GM18951 (cell line): Measurements from ENCODE around the gene ACSS1.

ENCODE experiments used
- POLR2A ChIP-seq: IDR thresholded peaks from 4 replicates; pipeline ENCODE4 v1.6.1; 2011; ENCODE audit warnings: mild to moderate bottlenecking; ENCODE audit not compliant: insufficient read length, insufficient read depth; ENCODE audit errors: extremely low read depth
- in situ Hi-C: fragments of 300-500 bp; cut with MboI; formaldehyde crosslinking; loops from one replicate; pipeline ENCODE4 v1.12.0; 2022; ENCODE audit warnings: low sequenced_read_pairs, mixed read lengths, inconsistent platforms; ENCODE audit not compliant: unreplicated experiment

Gene ACSS1

DNA sequence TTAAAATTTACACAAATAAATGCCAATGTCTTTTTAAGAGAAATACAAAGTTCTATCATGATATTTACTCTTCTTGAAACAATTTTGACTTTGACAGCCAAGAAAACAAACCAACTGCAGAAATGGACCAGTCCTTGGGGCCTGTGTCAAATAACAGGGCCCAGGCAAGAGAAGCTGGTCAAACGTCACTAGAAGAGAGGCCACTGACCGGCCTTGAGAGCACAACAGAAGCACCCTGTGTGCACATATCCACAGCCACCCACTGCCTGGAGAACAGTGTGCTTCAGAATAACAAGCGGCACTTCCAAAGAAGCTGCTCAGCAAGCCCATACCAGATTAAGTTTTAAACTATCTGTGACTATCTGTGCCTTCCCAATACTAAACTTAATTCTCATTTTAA is 80.1 kb downstream of the ACSS1 start:
- TF ChIP-seq POLR2A, result no peak
- in situ Hi-C loops, result loop anchor here (25.0 kb wide), 1 partner anchor 210 kb away; the partner anchor contains the start of gene ENTPD6

DNA sequence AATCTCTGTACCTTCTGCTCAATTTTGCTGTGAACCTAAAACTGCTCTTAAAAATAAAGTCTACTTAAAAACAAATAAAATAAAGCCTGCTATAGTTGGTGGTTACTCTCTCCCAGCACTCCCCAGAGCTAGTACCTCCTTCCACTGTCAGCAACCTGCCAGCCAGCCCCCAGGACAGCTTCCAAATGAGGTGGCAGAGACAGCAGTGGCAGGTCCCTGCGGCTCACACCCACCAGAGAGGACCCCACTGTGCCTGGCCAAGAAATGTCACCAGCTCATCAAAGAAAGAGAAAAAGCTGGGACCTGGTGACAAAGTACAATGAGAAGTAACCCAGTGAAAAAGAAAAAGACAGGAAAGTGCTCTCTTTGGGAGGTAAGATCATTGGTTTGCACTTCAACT is 80.6 kb downstream of the ACSS1 start:
- TF ChIP-seq POLR2A, result no peak
- in situ Hi-C loops, result loop anchor here (25.0 kb wide), 1 partner anchor 210 kb away; the partner anchor contains the start of gene ENTPD6

DNA sequence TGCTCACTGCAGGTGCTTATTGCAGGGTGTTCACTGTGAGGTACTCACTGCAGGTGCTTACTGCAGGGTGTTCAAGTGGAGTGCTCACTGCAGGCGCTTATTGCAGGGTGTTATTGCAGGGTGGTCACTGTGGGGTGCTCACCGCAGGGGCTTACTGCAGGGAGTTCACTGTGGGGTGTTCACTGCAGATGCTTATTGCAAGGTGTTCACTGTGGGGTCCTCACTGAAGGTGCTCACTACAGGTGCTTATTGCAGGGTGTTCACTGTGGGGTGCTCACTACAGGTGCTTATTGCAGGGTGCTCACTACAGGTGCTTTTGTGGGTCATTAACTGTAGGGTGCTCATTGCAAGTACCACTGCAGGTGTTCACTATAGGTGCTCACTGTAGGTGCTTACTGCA is 85.6 kb downstream of the ACSS1 start:
- in situ Hi-C loops, result no loop called here
- TF ChIP-seq POLR2A, result no peak

DNA sequence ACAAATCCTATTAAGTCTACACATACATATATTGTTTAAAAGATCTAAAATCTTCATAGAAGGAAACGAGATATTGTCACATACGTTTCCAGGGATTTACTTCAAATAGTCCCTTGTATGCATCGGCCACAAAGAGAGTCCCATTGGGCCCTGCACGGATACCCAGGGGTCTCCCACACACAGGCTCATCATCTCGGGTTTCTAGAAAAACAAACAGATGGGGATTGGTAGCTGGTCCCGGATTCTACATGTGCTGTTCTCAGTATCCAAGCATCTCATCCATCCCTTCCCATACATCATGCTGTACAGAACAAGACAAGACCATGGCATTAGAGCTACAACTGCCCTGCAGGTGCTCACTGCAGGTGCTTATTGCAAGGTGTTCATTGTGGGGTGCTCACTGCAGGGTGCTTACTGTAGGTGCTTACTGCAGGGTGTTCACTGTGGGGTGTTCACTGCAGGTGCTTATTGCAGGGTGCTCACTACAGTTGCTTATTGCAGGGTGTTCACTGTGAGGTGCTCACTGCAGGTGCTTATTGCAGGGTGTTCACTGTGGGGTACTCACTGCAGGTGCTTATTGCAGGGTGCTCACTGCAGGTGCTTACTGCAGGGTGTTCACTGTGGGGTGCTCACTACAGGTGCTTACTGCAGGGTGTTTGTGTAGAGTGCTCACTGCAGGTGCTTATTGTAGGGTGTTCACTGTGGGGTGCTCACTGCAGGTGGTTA is 86.4 kb downstream of the ACSS1 start:
- TF ChIP-seq POLR2A, result no peak
- in situ Hi-C loops, result no loop called here

DNA sequence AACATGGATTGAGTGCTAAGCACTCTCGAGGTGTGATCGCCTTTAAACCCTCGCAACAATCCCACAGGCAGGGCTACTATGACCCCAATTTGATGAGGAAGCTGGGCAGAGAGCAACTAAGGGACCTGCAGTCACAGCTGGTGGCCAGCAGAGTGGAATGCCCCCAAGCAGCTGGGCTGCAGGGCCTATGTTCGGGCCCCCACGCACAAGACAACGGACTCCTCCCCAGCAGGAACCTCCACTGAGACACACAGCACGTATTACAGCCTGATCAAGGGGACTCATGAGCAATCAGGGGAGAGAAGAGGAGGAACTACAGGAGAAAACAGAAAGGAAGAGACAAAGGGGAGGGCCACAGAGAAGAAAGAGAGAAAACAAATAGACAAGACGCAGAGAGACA is 87.2 kb downstream of the ACSS1 start:
- in situ Hi-C loops, result no loop called here
- TF ChIP-seq POLR2A, result no peak

DNA sequence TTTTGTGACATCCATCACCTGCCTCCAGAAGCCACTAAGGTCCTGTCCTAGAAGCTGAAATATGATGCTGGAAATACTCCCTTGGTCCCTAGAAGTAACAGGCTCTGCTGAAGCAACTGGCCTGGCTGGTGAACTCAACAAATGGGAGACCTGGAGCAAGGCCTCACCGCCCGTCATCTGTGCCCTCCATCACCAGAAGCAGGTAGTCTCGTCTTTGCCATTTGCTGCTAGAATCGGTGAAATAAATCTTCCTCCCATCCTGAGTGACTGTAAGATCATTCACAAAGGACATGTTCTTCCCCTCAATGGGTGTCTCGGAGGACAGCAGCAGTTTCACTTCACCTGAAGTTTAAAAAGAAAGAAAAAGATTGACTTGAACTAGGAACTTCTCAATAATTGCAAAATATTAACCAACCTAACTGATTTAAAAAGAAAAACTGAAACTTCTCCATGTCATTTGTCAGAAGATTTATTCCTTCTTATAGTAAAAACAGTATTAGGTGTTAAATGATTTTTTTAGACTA is 87.8 kb downstream of the ACSS1 start:
- no peak for TF ChIP-seq POLR2A
- in situ Hi-C loops, result no loop called here

DNA sequence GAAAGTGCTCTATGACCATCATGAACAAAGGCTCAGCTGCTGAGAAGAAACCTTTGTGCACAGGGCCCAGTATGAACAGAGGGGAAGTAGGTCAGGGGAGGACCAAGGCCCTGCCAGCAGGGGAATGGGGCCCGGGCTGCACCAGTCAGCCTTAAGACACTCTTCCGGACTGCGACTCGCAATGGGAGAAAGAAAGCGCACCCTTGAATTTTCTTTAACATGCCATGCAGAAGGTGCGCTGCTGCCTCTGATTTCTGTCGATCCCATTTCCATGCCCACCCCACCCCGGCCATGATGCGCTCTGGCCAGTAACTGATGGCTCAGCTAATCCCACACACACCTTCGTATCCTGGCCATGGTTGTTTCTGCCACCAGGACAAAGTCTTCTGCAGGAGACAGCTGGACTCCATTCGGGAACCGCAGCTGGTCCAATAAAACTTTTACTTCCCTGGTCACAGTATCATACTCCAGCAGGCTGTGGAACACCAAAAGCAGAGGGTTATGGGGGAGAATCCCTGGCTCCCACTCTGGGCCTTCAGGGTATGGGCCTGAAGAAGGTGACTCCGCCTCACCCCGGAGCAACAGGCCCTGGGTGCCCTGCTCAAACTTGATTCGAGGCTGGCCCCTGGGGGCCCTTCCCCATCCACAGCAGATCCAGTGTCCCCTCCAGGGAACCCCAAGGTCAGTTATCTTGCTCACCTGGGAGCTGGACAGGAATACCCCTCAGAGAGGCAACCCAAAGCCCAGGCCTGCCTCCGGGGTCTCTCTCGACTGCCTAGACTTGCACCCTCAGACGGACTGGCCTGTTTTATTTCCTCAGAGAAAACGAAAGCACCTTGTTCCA is 88.5 kb downstream of the ACSS1 start:
- TF ChIP-seq POLR2A, result no peak
- in situ Hi-C loops, result no loop called here

DNA sequence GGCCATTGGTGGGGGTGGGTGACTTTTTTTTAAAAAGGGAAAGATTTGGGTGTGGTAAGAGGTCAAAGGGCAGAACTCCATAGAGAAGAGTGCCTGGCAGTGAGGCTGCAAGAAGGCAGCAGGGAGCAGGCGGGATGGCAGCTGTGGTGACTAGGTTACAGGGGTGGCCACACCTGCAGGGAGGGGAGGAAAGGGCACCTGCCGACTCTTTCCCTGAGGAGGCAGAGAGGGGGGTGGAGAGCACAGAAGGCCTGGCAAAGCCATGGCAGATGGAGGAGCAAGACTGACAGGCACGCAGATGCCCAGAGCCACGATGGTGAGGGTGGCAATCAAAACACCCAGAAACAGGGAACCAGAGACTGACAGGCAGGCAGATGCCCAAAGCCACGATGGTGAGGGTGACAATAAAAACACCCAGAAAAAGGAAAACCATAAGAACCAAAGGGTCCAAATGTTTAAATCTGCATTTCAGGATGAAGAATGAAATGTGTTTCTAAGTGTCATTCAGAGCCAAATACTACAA is 89.6 kb downstream of the ACSS1 start:
- TF ChIP-seq POLR2A, result no peak
- in situ Hi-C loops, result no loop called here

DNA sequence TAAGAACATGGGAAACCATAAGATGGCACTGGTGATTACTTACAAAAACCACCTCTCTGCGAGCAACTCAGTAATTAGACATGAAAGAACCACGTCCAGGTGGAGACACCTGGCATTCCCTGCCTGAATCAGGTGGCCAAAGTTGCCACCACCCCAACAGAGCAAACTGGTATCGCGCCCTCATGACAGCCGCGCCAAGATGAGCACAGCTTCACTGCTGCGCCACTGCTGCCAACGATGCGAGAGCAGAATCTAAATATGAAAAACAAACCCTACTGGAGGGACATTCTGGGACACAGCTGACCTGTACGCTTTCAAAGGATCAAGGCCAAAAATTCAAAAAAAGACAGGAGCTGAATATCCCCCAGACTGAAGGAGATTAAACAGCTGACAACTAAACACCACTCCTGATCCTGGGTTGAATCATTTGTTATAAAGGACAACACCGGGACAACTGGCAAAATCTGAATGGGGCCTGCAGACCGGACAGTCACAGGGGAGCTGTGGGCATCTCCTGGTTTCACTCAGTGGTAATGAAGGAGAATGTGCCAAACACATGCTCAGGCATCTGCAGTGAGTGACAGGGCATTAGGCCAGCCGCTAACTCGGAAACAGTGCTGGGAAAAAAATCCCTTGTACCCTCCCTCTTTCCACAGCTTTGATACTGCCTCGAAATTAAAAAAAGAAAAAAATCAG is 91.5 kb downstream of the ACSS1 start:
- in situ Hi-C loops, result no loop called here
- no peak for TF ChIP-seq POLR2A

DNA sequence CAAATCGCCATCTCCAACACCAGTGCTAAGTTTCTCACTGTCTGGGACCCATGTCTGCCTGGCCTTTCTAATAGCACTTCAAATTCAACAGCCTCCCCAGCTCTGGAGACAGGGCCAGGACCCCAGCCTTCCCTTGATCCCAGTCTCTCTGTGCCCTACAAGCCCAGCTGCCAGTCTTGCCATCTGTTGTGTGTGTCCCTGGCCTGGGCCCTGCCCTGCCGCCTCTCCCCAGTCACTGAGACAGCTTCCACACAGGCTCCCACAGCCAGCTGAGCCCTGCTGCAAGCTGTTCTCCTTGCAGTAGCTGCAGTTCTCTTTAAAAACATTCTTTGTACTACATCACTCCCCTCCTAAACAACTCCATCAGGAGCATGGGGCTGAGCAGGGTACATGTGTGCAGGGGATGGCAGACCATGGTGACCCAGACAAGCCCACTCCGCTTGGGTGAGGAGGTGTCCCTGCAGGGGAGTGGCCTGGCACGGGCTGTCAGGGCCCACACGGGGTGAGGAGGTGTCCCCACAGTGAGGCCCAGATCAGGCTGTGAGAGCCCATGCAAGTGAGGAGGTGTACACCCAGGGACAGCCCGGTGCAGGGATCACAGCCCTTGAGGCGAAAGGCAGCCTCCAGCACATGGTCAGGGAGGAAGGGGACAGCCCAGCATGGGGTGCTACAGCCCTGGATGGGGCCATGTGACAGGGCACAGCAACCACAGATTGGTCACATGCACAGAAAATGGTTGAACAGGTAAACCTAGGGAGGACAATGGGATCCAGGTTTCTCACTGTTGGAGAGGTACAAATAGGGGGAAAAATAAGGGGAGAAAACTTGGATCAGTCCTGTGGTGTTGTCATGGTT is 92.6 kb downstream of the ACSS1 start:
- in situ Hi-C loops, result no loop called here
- no peak for TF ChIP-seq POLR2A

DNA sequence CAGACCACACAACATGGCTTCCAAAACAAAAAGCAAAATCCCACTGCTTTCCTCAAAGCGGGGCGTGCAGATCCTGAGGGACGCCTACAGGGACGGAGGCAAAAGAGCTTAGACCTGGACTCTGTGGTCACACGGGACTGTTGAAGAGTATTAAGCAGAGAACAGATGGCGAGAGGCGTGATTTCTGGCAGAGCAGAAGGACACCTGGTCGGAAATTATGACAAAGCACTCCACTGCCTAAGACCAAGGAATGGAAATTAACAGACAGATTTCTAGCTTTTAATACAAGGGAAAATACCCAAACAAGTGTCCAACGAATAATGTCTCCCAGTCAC is 93.5 kb downstream of the ACSS1 start:
- in situ Hi-C loops, result no loop called here
- no peak for TF ChIP-seq POLR2A
